Parathyroid adenoma (tissue), 2 donors: Measurements from ENCODE around the gene FILIP1.

ENCODE experiments used
- H2AFZ ChIP-seq: fragments of 300-600 bp; sonication (generic); one replicate; pipeline ENCODE4 v1.7.0; 2017; ENCODE audit warnings: antibody characterized with exemption, mild to moderate bottlenecking
- H3K27ac ChIP-seq: fragments of 300-600 bp; sonication (generic); one replicate; pipeline ENCODE4 v1.7.0; 2017
- H3K27me3 ChIP-seq: fragments of 300-600 bp; sonication (generic); one replicate; pipeline ENCODE4 v1.7.0; 2017; ENCODE audit warnings: low read length; ENCODE audit not compliant: control insufficient read depth, insufficient read depth
- H3K36me3 ChIP-seq: fragments of 300-600 bp; sonication (generic); one replicate; pipeline ENCODE4 v1.7.0; 2017; ENCODE audit warnings: low read length; ENCODE audit not compliant: control insufficient read depth, insufficient read depth
- H3K4me1 ChIP-seq: fragments of 300-600 bp; sonication (generic); one replicate; pipeline ENCODE4 v1.7.0; 2017; ENCODE audit warnings: control low read depth
- H3K4me2 ChIP-seq: fragments of 300-600 bp; sonication (generic); one replicate; pipeline ENCODE4 v1.7.0; 2017; ENCODE audit warnings: low read length
- H3K4me3 ChIP-seq: fragments of 300-600 bp; sonication (generic); one replicate; pipeline ENCODE4 v1.7.0; 2017; ENCODE audit warnings: low read depth, low read length
- H3K79me2 ChIP-seq: fragments of 300-600 bp; sonication (generic); one replicate; pipeline ENCODE4 v1.7.0; 2017; ENCODE audit warnings: control low read depth
- H3K9ac ChIP-seq: fragments of 300-600 bp; sonication (generic); one replicate; pipeline ENCODE4 v1.7.0; 2017; ENCODE audit warnings: mild to moderate bottlenecking
- H3K9me3 ChIP-seq: fragments of 300-600 bp; sonication (generic); one replicate; pipeline ENCODE4 v1.7.0; 2017; ENCODE audit warnings: low read length; ENCODE audit not compliant: control insufficient read depth
- CTCF ChIP-seq: fragments of 300-600 bp; sonication (generic); IDR thresholded peaks from one replicate; pipeline ENCODE4 v1.7.0; 2017; ENCODE audit warnings: antibody characterized with exemption, mild to moderate bottlenecking
- donor health status: primary hyperparathyroidism.

Gene FILIP1

GRCh38 chr6:75531174-75531573 lies 37.6 kb upstream of the FILIP1 start:
- H3K4me2 ChIP-seq: no peak overlapping the region
- no peak overlapping the region for H3K27ac ChIP-seq
- H3K9me3 ChIP-seq: no peaks in the 10 kb centered on the region
- H3K4me3 ChIP-seq: no peak overlapping the region
- no peak for TF ChIP-seq CTCF
- no peaks in the 10 kb centered on the region for H3K36me3 ChIP-seq
- no peaks in the 10 kb centered on the region for H3K4me1 ChIP-seq
- H3K27me3 ChIP-seq: no peaks in the 10 kb centered on the region
- no peak overlapping the region for H2AFZ ChIP-seq
- H3K79me2 ChIP-seq: no peaks in the 10 kb centered on the region
- H3K9ac ChIP-seq: no peak overlapping the region

- H3K4me2 ChIP-seq: no peak overlapping the region
- H3K9ac ChIP-seq: no peak overlapping the region
- H3K4me3 ChIP-seq: no peak overlapping the region
- H3K4me1 ChIP-seq: no peaks in the 10 kb centered on the region
- H2AFZ ChIP-seq: no peak overlapping the region
- H3K36me3 ChIP-seq: no peaks in the 10 kb centered on the region
- H3K79me2 ChIP-seq: no peaks in the 10 kb centered on the region
- TF ChIP-seq CTCF: no peak
- no peaks in the 10 kb centered on the region for H3K9me3 ChIP-seq
- no peaks in the 10 kb centered on the region for H3K27me3 ChIP-seq
- no peak overlapping the region for H3K27ac ChIP-seq
Measured at GRCh38 chr6:75530696-75531095, 37.1 kb upstream of the FILIP1 start.

GRCh38 chr6:75528423-75528822 lies 34.8 kb upstream of the FILIP1 start:
- Histone ChIP-seq H3K9me3 (no peaks in the 10 kb centered on the region), H3K4me3 (no peak overlapping the region), H3K4me2 (no peak overlapping the region), H3K4me1 (no peaks in the 10 kb centered on the region), H3K36me3 (no peaks in the 10 kb centered on the region), H3K9ac (no peak overlapping the region), H3K79me2 (no peaks in the 10 kb centered on the region), H3K27me3 (no peaks in the 10 kb centered on the region), H3K27ac (no peak overlapping the region), H2AFZ (no peak overlapping the region)
- no peak for TF ChIP-seq CTCF

GRCh38 chr6:75526502-75527127 lies 33.0 kb upstream of the FILIP1 start:
- Histone ChIP-seq H2AFZ (no peak overlapping the region), H3K9me3 (no peaks in the 10 kb centered on the region), H3K4me3 (no peak overlapping the region), H3K4me1 (no peaks in the 10 kb centered on the region), H3K79me2 (no peaks in the 10 kb centered on the region), H3K27ac (no peak overlapping the region), H3K4me2 (no peak overlapping the region), H3K36me3 (no peaks in the 10 kb centered on the region), H3K9ac (no peak overlapping the region), H3K27me3 (no peaks in the 10 kb centered on the region)
- peak; percentile 70 for TF ChIP-seq CTCF

- TF ChIP-seq CTCF: no peak
- Histone ChIP-seq H3K4me3 (no peak overlapping the region), H3K9me3 (no peaks in the 10 kb centered on the region), H3K4me1 (no peaks in the 10 kb centered on the region), H3K4me2 (no peak overlapping the region), H3K9ac (no peak overlapping the region), H3K36me3 (no peaks in the 10 kb centered on the region), H2AFZ (no peak overlapping the region), H3K79me2 (no peaks in the 10 kb centered on the region), H3K27me3 (no peaks in the 10 kb centered on the region), H3K27ac (no peak overlapping the region)
Measured at GRCh38 chr6:75525682-75526081, 32.1 kb upstream of the FILIP1 start.
